ENCODE results near the gene TRAF5.
"Not testable (repeated sequence)": the region's sequence is repeated elsewhere in the genome, so short reads cannot be mapped to it uniquely, and the experiment has no call there.

The TRAF5 gene

GRCh38 chr1:211386921-211387320 lies 60.3 kb downstream of the TRAF5 start:
- Histone ChIP-seq H3K27me3 (replicated peaks; ENCODE audit: control insufficient read depth, insufficient read depth, low read length, poor library complexity, severe bottlenecking) (no peaks in the 10 kb centered on the region), H3K9me3 (ENCODE audit: control insufficient read depth, low read length) (no peaks in the 10 kb centered on the region), H3K4me1 (ENCODE audit: control insufficient read depth, insufficient read depth, low read length, poor library complexity, severe bottlenecking) (no peaks in the 10 kb centered on the region), H3K4me3 (ENCODE audit: insufficient read depth, low read depth, low read length, poor library complexity, severe bottlenecking) (no peak overlapping the region), H3K27ac (ENCODE audit: insufficient read depth, low read length, poor library complexity, severe bottlenecking) (no peak overlapping the region), H3K36me3 (ENCODE audit: control insufficient read depth, insufficient read depth, low read length) (no peaks in the 10 kb centered on the region)
- DNase-seq = no peak

- not testable (repeated sequence) for H3K4me1 ChIP-seq (ENCODE audit: control insufficient read depth, insufficient read depth, low read length, poor library complexity, severe bottlenecking); DNase-seq; H3K27me3 ChIP-seq (replicated peaks; ENCODE audit: control insufficient read depth, insufficient read depth, low read length, poor library complexity, severe bottlenecking); H3K9me3 ChIP-seq (ENCODE audit: control insufficient read depth, low read length); H3K36me3 ChIP-seq (ENCODE audit: control insufficient read depth, insufficient read depth, low read length); H3K4me3 ChIP-seq (ENCODE audit: insufficient read depth, low read depth, low read length, poor library complexity, severe bottlenecking); H3K27ac ChIP-seq (ENCODE audit: insufficient read depth, low read length, poor library complexity, severe bottlenecking)
Observed at GRCh38 chr1:211390829-211391228, 64.2 kb downstream of the TRAF5 start.

GRCh38 chr1:211393203-211393602 lies 66.6 kb downstream of the TRAF5 start:
- no peaks in the 10 kb centered on the region for H3K9me3 ChIP-seq (ENCODE audit: control insufficient read depth, low read length)
- no peaks in the 10 kb centered on the region for H3K4me1 ChIP-seq (ENCODE audit: control insufficient read depth, insufficient read depth, low read length, poor library complexity, severe bottlenecking)
- no peaks in the 10 kb centered on the region for H3K36me3 ChIP-seq (ENCODE audit: control insufficient read depth, insufficient read depth, low read length)
- H3K27me3 ChIP-seq (replicated peaks; ENCODE audit: control insufficient read depth, insufficient read depth, low read length, poor library complexity, severe bottlenecking) = no peaks in the 10 kb centered on the region
- no peak overlapping the region for H3K27ac ChIP-seq (ENCODE audit: insufficient read depth, low read length, poor library complexity, severe bottlenecking)
- H3K4me3 ChIP-seq (ENCODE audit: insufficient read depth, low read depth, low read length, poor library complexity, severe bottlenecking) = no peak overlapping the region
- no peak for DNase-seq

GRCh38 chr1:211398266-211398930 lies 71.8 kb downstream of the TRAF5 start:
- not testable (repeated sequence) for H3K9me3 ChIP-seq (ENCODE audit: control insufficient read depth, low read length); H3K4me3 ChIP-seq (ENCODE audit: insufficient read depth, low read depth, low read length, poor library complexity, severe bottlenecking); DNase-seq; H3K27me3 ChIP-seq (replicated peaks; ENCODE audit: control insufficient read depth, insufficient read depth, low read length, poor library complexity, severe bottlenecking); H3K4me1 ChIP-seq (ENCODE audit: control insufficient read depth, insufficient read depth, low read length, poor library complexity, severe bottlenecking); H3K27ac ChIP-seq (ENCODE audit: insufficient read depth, low read length, poor library complexity, severe bottlenecking); H3K36me3 ChIP-seq (ENCODE audit: control insufficient read depth, insufficient read depth, low read length)

GRCh38 chr1:211399851-211400393 lies 73.3 kb downstream of the TRAF5 start:
- not testable (repeated sequence) for H3K9me3 ChIP-seq (ENCODE audit: control insufficient read depth, low read length); H3K36me3 ChIP-seq (ENCODE audit: control insufficient read depth, insufficient read depth, low read length); H3K4me3 ChIP-seq (ENCODE audit: insufficient read depth, low read depth, low read length, poor library complexity, severe bottlenecking); H3K27ac ChIP-seq (ENCODE audit: insufficient read depth, low read length, poor library complexity, severe bottlenecking); H3K27me3 ChIP-seq (replicated peaks; ENCODE audit: control insufficient read depth, insufficient read depth, low read length, poor library complexity, severe bottlenecking); H3K4me1 ChIP-seq (ENCODE audit: control insufficient read depth, insufficient read depth, low read length, poor library complexity, severe bottlenecking); DNase-seq

GRCh38 chr1:211401751-211402150 lies 75.1 kb downstream of the TRAF5 start:
- not testable (repeated sequence) for H3K4me1 ChIP-seq (ENCODE audit: control insufficient read depth, insufficient read depth, low read length, poor library complexity, severe bottlenecking); H3K27me3 ChIP-seq (replicated peaks; ENCODE audit: control insufficient read depth, insufficient read depth, low read length, poor library complexity, severe bottlenecking); DNase-seq; H3K9me3 ChIP-seq (ENCODE audit: control insufficient read depth, low read length); H3K36me3 ChIP-seq (ENCODE audit: control insufficient read depth, insufficient read depth, low read length); H3K27ac ChIP-seq (ENCODE audit: insufficient read depth, low read length, poor library complexity, severe bottlenecking); H3K4me3 ChIP-seq (ENCODE audit: insufficient read depth, low read depth, low read length, poor library complexity, severe bottlenecking)

GRCh38 chr1:211406086-211406485 lies 79.5 kb downstream of the TRAF5 start:
- H3K27ac ChIP-seq (ENCODE audit: insufficient read depth, low read length, poor library complexity, severe bottlenecking); H3K36me3 ChIP-seq (ENCODE audit: control insufficient read depth, insufficient read depth, low read length); H3K27me3 ChIP-seq (replicated peaks; ENCODE audit: control insufficient read depth, insufficient read depth, low read length, poor library complexity, severe bottlenecking); H3K4me1 ChIP-seq (ENCODE audit: control insufficient read depth, insufficient read depth, low read length, poor library complexity, severe bottlenecking); H3K4me3 ChIP-seq (ENCODE audit: insufficient read depth, low read depth, low read length, poor library complexity, severe bottlenecking); H3K9me3 ChIP-seq (ENCODE audit: control insufficient read depth, low read length); DNase-seq: not testable (repeated sequence)

GRCh38 chr1:211407749-211408148 lies 81.1 kb downstream of the TRAF5 start:
- not testable (repeated sequence) for H3K36me3 ChIP-seq (ENCODE audit: control insufficient read depth, insufficient read depth, low read length); H3K4me3 ChIP-seq (ENCODE audit: insufficient read depth, low read depth, low read length, poor library complexity, severe bottlenecking); H3K4me1 ChIP-seq (ENCODE audit: control insufficient read depth, insufficient read depth, low read length, poor library complexity, severe bottlenecking); H3K9me3 ChIP-seq (ENCODE audit: control insufficient read depth, low read length); DNase-seq; H3K27me3 ChIP-seq (replicated peaks; ENCODE audit: control insufficient read depth, insufficient read depth, low read length, poor library complexity, severe bottlenecking); H3K27ac ChIP-seq (ENCODE audit: insufficient read depth, low read length, poor library complexity, severe bottlenecking)

GRCh38 chr1:211411639-211412038 lies 85.0 kb downstream of the TRAF5 start:
- no peak overlapping the region for H3K4me3 ChIP-seq (ENCODE audit: insufficient read depth, low read depth, low read length, poor library complexity, severe bottlenecking)
- no peak for DNase-seq
- H3K27me3 ChIP-seq (replicated peaks; ENCODE audit: control insufficient read depth, insufficient read depth, low read length, poor library complexity, severe bottlenecking) = no peaks in the 10 kb centered on the region
- H3K27ac ChIP-seq (ENCODE audit: insufficient read depth, low read length, poor library complexity, severe bottlenecking) = no peak overlapping the region
- no peaks in the 10 kb centered on the region for H3K9me3 ChIP-seq (ENCODE audit: control insufficient read depth, low read length)
- no peaks in the 10 kb centered on the region for H3K36me3 ChIP-seq (ENCODE audit: control insufficient read depth, insufficient read depth, low read length)
- H3K4me1 ChIP-seq (ENCODE audit: control insufficient read depth, insufficient read depth, low read length, poor library complexity, severe bottlenecking) = no peaks in the 10 kb centered on the region

GRCh38 chr1:211415700-211416099 lies 89.1 kb downstream of the TRAF5 start:
- no peaks in the 10 kb centered on the region for H3K27me3 ChIP-seq (replicated peaks; ENCODE audit: control insufficient read depth, insufficient read depth, low read length, poor library complexity, severe bottlenecking)

More at GRCh38 chr1:211415700-211416099, 89.1 kb downstream of the TRAF5 start:
- Histone ChIP-seq H3K4me3 (ENCODE audit: insufficient read depth, low read depth, low read length, poor library complexity, severe bottlenecking) (no peak overlapping the region), H3K27ac (ENCODE audit: insufficient read depth, low read length, poor library complexity, severe bottlenecking) (no peak overlapping the region), H3K36me3 (ENCODE audit: control insufficient read depth, insufficient read depth, low read length) (no peaks in the 10 kb centered on the region), H3K4me1 (ENCODE audit: control insufficient read depth, insufficient read depth, low read length, poor library complexity, severe bottlenecking) (peaks cover 6% of the 10 kb centered on the region), H3K9me3 (ENCODE audit: control insufficient read depth, low read length) (no peaks in the 10 kb centered on the region)
- DNase-seq = no peak

Measured in effector memory CD4-positive, alpha-beta T cell (primary cell).